Hematopoietic multipotent progenitor cell treated with erythropoietin and hydrocortisone succinate and interleukin-3 and kit ligand, for 15 days (in vitro differentiated cells): ENCODE results near the gene GID4.

ENCODE experiments used
- DNase-seq: peaks from one replicate; pipeline ENCODE4 v3.0.0-alpha.2; 2015; ENCODE audit warnings: low spot score

GID4 gene

GRCh38 chr17:18044609-18045008, 5.4 kb downstream of the GID4 start:
- no peak for DNase-seq

GRCh38 chr17:18045691-18046350, 6.6 kb downstream of the GID4 start:
- no peak for DNase-seq

- no peak for DNase-seq
Measured at GRCh38 chr17:18055597-18055996, 16.4 kb downstream of the GID4 start.

- no peak for DNase-seq
Measured at GRCh38 chr17:18056214-18056613, 17.0 kb downstream of the GID4 start.

- DNase-seq = no peak
Measured at GRCh38 chr17:18059283-18059682, 20.1 kb downstream of the GID4 start.

- no peak for DNase-seq
Measured at GRCh38 chr17:18064053-18064452, 24.8 kb downstream of the GID4 start.

GRCh38 chr17:18065546-18065945, 26.3 kb downstream of the GID4 start:
- DNase-seq = no peak

GRCh38 chr17:18066866-18067265, 27.7 kb downstream of the GID4 start:
- DNase-seq = no peak

- DNase-seq = no peak
Measured at GRCh38 chr17:18069101-18069500, 29.9 kb downstream of the GID4 start.

GRCh38 chr17:18070861-18071340, 31.7 kb downstream of the GID4 start:
- DNase-seq = no peak

GRCh38 chr17:18071751-18072150, 32.5 kb downstream of the GID4 start:
- no peak for DNase-seq

GRCh38 chr17:18074566-18075272, 35.5 kb downstream of the GID4 start:
- no peak for DNase-seq

GRCh38 chr17:18076936-18077335, 37.7 kb downstream of the GID4 start:
- DNase-seq = no peak

- DNase-seq = no peak
Measured at GRCh38 chr17:18079543-18079942, 40.3 kb downstream of the GID4 start.

- no peak for DNase-seq
Measured at GRCh38 chr17:18084256-18084655, 45.0 kb downstream of the GID4 start.

- DNase-seq = peak; percentile 91
Measured at GRCh38 chr17:18087610-18088491, 48.6 kb downstream of the GID4 start, which contains the start of gene DRG2. TSS of gene DRG2 (plus strand) at chr17:18087948. CDS start at chr17:18088024, 76 bp downstream.

GRCh38 chr17:18089613-18090012, 50.4 kb downstream of the GID4 start:
- no peak for DNase-seq

- DNase-seq = peak; percentile 92
Measured at GRCh38 chr17:18093616-18094408, 54.6 kb downstream of the GID4 start.

- DNase-seq = no peak
Measured at GRCh38 chr17:18094409-18094807, 55.2 kb downstream of the GID4 start.

- DNase-seq = no peak
Measured at GRCh38 chr17:18099516-18099915, 60.3 kb downstream of the GID4 start.

GRCh38 chr17:18100616-18101015, 61.4 kb downstream of the GID4 start:
- no peak for DNase-seq

- DNase-seq = no peak
Measured at GRCh38 chr17:18101828-18102227, 62.6 kb downstream of the GID4 start.
